GM19328 (cell line): ENCODE results near the gene RETREG3.
"Not testable (repeated sequence)": the region's sequence is repeated elsewhere in the genome, so short reads cannot be mapped to it uniquely, and the experiment has no call there.

Experiments
- ATAC-seq: cut with Tn5 transposase; IDR thresholded peaks from one replicate; pipeline ENCODE4 v1.9.1; 2021; ENCODE audit warnings: mild to moderate bottlenecking, moderate library complexity; ENCODE audit not compliant: unreplicated experiment

Gene RETREG3

GRCh38 chr17:42574463-42574862, 34.7 kb downstream of the RETREG3 start:
- ATAC-seq = no peak

- no peak for ATAC-seq
Observed at GRCh38 chr17:42573095-42573494, 36.1 kb downstream of the RETREG3 start.

GRCh38 chr17:42571435-42572225, 37.5 kb downstream of the RETREG3 start:
- ATAC-seq = no peak

- ATAC-seq = no peak
Observed at GRCh38 chr17:42568341-42569111, 40.6 kb downstream of the RETREG3 start.

- ATAC-seq = peak; percentile 53
Observed at GRCh38 chr17:42566883-42567573, 42.1 kb downstream of the RETREG3 start, which contains the start of gene MLX. Gene MLX (plus strand): TSS chr17:42567100. CDS start chr17:42567125, 25 bp downstream.

- ATAC-seq = no peak
Observed at GRCh38 chr17:42566215-42566882, 42.8 kb downstream of the RETREG3 start.

GRCh38 chr17:42565523-42566214, 43.5 kb downstream of the RETREG3 start:
- ATAC-seq = no peak

- no peak for ATAC-seq
Observed at GRCh38 chr17:42564815-42565522, 44.2 kb downstream of the RETREG3 start.

- no peak for ATAC-seq
Observed at GRCh38 chr17:42563950-42564349, 45.2 kb downstream of the RETREG3 start.

- no peak for ATAC-seq
Observed at GRCh38 chr17:42563543-42563942, 45.6 kb downstream of the RETREG3 start.

- ATAC-seq = no peak
Observed at GRCh38 chr17:42563143-42563509, 46.0 kb downstream of the RETREG3 start.

- no peak for ATAC-seq
Observed at GRCh38 chr17:42562388-42563142, 46.6 kb downstream of the RETREG3 start.

- ATAC-seq = peak; percentile 55
Observed at GRCh38 chr17:42561897-42562387, 47.2 kb downstream of the RETREG3 start, which contains the start of gene COASY. Gene COASY (plus strand): TSS chr17:42562148. CDS start chr17:42562623, 475 bp downstream.

- ATAC-seq = no peak
Observed at GRCh38 chr17:42560246-42560645, 48.9 kb downstream of the RETREG3 start.

GRCh38 chr17:42559075-42559474, 50.1 kb downstream of the RETREG3 start:
- ATAC-seq = no peak

GRCh38 chr17:42555961-42556617, 53.1 kb downstream of the RETREG3 start:
- not testable (repeated sequence) for ATAC-seq

GRCh38 chr17:42555122-42555622, 54.0 kb downstream of the RETREG3 start:
- ATAC-seq = no peak
